ENCODE data around the gene LYST.

DNA sequence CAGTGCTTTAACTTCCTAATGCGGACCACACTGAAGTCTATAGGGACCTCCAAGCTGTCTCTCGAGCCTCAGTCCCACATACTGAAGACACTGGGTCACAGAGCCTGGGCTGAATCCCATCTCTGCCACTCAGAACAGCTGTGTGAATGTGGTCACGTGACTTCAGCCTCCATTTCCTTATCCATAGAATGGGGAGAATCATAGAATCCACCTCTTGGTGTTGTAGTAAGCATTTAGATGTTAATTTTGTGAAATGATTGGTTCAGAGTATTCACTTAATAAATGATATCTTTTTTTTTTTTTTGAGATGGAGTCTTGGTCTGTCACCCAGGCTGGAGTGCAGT lies 41.2 kb upstream of the LYST start:
- TF ChIP-seq, protein P1, sequence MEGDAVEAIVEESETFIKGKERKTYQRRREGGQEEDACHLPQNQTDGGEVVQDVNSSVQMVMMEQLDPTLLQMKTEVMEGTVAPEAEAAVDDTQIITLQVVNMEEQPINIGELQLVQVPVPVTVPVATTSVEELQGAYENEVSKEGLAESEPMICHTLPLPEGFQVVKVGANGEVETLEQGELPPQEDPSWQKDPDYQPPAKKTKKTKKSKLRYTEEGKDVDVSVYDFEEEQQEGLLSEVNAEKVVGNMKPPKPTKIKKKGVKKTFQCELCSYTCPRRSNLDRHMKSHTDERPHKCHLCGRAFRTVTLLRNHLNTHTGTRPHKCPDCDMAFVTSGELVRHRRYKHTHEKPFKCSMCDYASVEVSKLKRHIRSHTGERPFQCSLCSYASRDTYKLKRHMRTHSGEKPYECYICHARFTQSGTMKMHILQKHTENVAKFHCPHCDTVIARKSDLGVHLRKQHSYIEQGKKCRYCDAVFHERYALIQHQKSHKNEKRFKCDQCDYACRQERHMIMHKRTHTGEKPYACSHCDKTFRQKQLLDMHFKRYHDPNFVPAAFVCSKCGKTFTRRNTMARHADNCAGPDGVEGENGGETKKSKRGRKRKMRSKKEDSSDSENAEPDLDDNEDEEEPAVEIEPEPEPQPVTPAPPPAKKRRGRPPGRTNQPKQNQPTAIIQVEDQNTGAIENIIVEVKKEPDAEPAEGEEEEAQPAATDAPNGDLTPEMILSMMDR (conservative IDR thresholded peaks at IDR 0.05; ENCODE audit: low read length), result no peak
- TF ChIP-seq EZH2phosphoT487 (IDR thresholded peaks at IDR 0.05; ENCODE audit: borderline replicate concordance), result no peak
